ENCODE results near the gene CDH2.

CDH2 gene

GRCh38 chr18:28177828-28178635 is 1.1 kb upstream of the CDH2 start:
- Mint-ChIP-seq H3K27ac (no peak overlapping the region), H3K9me3 (no peaks in the 10 kb centered on the region), H3K27me3 (peaks cover 50% of the 10 kb centered on the region)

DNA sequence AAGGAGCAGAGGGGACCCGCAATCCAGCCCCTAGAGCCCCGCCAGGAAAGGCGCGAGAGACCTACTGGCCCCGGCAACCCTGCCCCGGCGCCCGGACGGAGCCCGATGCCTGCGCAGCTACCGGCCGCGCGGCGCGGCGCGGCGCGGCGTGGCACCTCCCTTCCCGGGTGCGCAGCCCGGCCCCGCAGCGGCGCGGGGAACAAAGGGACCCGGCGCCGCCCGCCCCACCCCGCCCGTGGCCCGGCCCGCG is 307 bp downstream of the CDH2 start:
- DNase-seq (no peak), ATAC-seq (no peak)
- peaks cover 50% of the 10 kb centered on the region for H3K27me3 Mint-ChIP-seq
- H3K9me3 Mint-ChIP-seq, result no peaks in the 10 kb centered on the region
- no peak overlapping the region for H3K27ac Mint-ChIP-seq
- peaks cover 17% of the 10 kb centered on the region for H3K4me1 Mint-ChIP-seq
- peaks cover 3% of the 10 kb centered on the region for H3K36me3 Mint-ChIP-seq (ENCODE audit: low read depth)
- no peak overlapping the region for H3K4me3 Mint-ChIP-seq

More at GRCh38 chr18:28177828-28178635, 1.1 kb upstream of the CDH2 start:
- Mint-ChIP-seq H3K4me3 (peak overlapping the region; percentile 40), H3K4me1 (peaks cover 17% of the 10 kb centered on the region), H3K36me3 (ENCODE audit: low read depth) (peaks cover 3% of the 10 kb centered on the region)
- ATAC-seq, result peak; percentile 22
- DNase-seq, result no peak

DNA sequence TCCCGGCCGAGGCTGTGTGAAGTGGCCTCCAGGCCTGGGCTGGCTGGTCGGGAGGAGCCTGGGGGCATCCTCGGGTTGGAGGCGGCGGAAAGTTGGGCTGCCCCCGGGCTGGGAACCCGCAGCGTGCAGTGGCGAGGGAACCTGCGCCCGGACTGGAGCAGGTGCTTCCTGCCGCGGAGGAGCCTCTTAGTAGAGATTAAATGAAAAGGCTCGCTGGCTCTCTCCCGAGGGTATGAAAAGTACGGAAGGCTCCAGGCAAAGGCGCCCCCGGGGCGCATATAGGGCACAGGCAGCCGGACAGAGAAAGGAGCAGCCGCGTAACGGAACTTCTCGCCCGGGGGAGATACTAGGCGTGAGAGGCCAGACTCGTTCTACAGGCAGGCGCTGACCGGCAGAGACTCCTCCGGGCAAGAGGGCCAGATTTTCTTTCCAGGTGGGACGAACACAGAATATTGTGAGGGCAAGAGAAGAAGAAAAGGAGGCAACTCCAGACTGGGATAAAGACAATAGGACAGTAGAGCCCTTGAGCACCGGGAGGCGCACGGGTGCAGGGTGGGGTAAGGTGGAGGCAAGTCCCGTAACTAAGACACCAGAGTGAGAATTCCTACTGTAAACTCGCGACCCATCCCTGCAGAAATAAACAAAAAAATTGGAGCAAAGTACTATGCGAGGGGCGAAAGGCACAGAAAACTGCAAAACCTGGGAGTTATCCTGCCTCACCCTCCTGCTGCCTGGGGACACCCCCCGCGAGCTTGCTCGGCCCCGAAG is 816 bp downstream of the CDH2 start:
- ATAC-seq, result no peak
- no peak for DNase-seq
- Mint-ChIP-seq H3K27me3 (peaks cover 48% of the 10 kb centered on the region), H3K4me1 (peaks cover 17% of the 10 kb centered on the region), H3K27ac (no peak overlapping the region), H3K9me3 (no peaks in the 10 kb centered on the region), H3K4me3 (peak overlapping the region; percentile 70), H3K36me3 (ENCODE audit: low read depth) (peaks cover 3% of the 10 kb centered on the region)

DNA sequence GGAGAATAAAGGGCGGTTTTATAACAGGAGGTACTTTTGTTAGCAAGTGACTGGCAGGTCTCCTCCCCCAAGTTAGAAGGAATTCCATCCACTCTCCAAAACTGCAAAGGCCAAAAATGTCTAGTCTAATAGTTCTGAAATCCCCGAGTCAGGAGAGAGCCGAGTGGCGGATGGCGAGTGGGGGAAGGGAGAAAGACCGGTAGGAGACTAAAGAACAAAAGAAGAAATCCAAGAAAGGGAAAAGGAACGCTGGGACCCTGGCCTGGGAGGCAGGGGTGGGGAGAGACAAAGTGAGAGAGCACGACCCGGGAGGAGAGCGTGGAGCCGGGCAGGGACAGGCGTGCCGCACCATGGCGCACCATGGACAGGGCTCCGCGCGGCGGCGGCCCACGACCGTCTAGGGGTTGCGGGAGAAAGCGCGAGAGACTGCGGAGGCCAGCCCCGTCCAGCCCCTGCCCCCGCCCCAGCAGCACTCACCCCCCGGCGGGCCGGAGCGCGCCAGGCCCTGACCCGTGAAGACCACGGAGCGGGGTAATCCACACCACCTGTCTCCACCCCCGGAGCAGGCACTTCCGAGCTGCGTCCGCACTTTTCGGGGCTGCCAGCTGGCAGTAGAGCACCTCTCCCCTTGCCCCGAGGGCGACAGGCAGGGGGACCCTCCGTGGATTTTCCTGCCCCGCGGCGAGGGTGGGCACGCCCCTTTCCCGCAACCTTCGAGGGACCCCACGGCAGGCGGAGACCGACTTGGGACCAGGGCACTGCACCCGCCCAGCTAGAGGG is 1.6 kb downstream of the CDH2 start:
- Mint-ChIP-seq H3K27me3 (peaks cover 44% of the 10 kb centered on the region), H3K4me3 (no peak overlapping the region), H3K9me3 (no peaks in the 10 kb centered on the region), H3K36me3 (ENCODE audit: low read depth) (peaks cover 3% of the 10 kb centered on the region), H3K4me1 (peaks cover 17% of the 10 kb centered on the region), H3K27ac (no peak overlapping the region)
- DNase-seq (no peak), ATAC-seq (peak; percentile 9)

- Mint-ChIP-seq H3K9me3 (no peaks in the 10 kb centered on the region), H3K27me3 (peaks cover 38% of the 10 kb centered on the region), H3K4me3 (no peak overlapping the region), H3K27ac (no peak overlapping the region), H3K36me3 (ENCODE audit: low read depth) (peaks cover 3% of the 10 kb centered on the region), H3K4me1 (peaks cover 17% of the 10 kb centered on the region)
- no peak for ATAC-seq
- no peak for DNase-seq
These were observed 2.6 kb downstream of the CDH2 start for GRCh38 chr18:28174181-28174905.

- no peak overlapping the region for H3K4me3 Mint-ChIP-seq
- peaks cover 27% of the 10 kb centered on the region for H3K27me3 Mint-ChIP-seq
- H3K36me3 Mint-ChIP-seq (ENCODE audit: low read depth), result peaks cover 3% of the 10 kb centered on the region
- no peak overlapping the region for H3K27ac Mint-ChIP-seq
- DNase-seq, result no peak
- peaks cover 14% of the 10 kb centered on the region for H3K4me1 Mint-ChIP-seq
- no peak for ATAC-seq
- H3K9me3 Mint-ChIP-seq, result no peaks in the 10 kb centered on the region
These were observed 5.1 kb downstream of the CDH2 start for GRCh38 chr18:28171837-28172236.

- Mint-ChIP-seq H3K4me1 (no peaks in the 10 kb centered on the region), H3K9me3 (no peaks in the 10 kb centered on the region), H3K4me3 (no peak overlapping the region), H3K27ac (no peak overlapping the region), H3K27me3 (peaks cover 4% of the 10 kb centered on the region), H3K36me3 (ENCODE audit: low read depth) (no peaks in the 10 kb centered on the region)
- DNase-seq (no peak), ATAC-seq (no peak)
These were observed 8.2 kb downstream of the CDH2 start for GRCh38 chr18:28168725-28169124.

- Mint-ChIP-seq H3K4me3 (no peak overlapping the region), H3K36me3 (ENCODE audit: low read depth) (no peaks in the 10 kb centered on the region), H3K4me1 (no peaks in the 10 kb centered on the region), H3K27me3 (peaks cover 2% of the 10 kb centered on the region), H3K27ac (no peak overlapping the region), H3K9me3 (no peaks in the 10 kb centered on the region)
- ATAC-seq (no peak), DNase-seq (no peak)
These were observed 9.0 kb downstream of the CDH2 start for GRCh38 chr18:28167835-28168349.

- DNase-seq (no peak), ATAC-seq (no peak)
- Mint-ChIP-seq H3K27me3 (peaks cover 2% of the 10 kb centered on the region), H3K9me3 (no peaks in the 10 kb centered on the region), H3K27ac (no peak overlapping the region), H3K36me3 (ENCODE audit: low read depth) (no peaks in the 10 kb centered on the region), H3K4me3 (no peak overlapping the region), H3K4me1 (no peaks in the 10 kb centered on the region)
These were observed 12.0 kb downstream of the CDH2 start for GRCh38 chr18:28164771-28165483.

DNA sequence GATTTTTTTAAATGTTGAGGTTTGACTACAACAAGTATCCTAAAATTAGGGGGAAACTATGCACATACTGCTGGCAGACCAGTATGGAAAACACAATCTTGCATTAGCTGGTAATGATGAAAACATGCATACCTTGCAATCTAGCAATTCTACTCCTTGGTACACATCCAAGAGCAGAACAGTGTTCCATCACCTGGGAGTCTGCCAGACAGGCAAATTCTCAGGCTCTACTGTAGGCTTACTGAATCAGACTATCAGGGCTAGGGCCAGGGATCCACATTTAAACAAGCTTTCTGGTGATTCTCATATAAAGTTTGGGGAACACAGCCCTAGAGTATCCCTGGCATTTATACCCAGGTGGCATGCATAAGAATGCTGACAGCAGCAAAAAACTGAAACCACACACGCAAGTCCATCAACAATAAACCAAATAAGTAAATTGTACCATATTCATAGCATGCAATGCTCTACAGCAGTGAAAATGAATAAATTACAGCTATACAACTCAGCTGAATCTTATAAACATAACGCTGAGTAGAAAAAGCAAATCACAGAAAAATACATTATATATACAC is 13.6 kb downstream of the CDH2 start:
- DNase-seq (no peak), ATAC-seq (no peak)
- no peak overlapping the region for H3K27ac Mint-ChIP-seq
- no peak overlapping the region for H3K4me3 Mint-ChIP-seq
- H3K9me3 Mint-ChIP-seq, result no peaks in the 10 kb centered on the region
- peaks cover 2% of the 10 kb centered on the region for H3K27me3 Mint-ChIP-seq
- no peaks in the 10 kb centered on the region for H3K4me1 Mint-ChIP-seq
- no peaks in the 10 kb centered on the region for H3K36me3 Mint-ChIP-seq (ENCODE audit: low read depth)

DNA sequence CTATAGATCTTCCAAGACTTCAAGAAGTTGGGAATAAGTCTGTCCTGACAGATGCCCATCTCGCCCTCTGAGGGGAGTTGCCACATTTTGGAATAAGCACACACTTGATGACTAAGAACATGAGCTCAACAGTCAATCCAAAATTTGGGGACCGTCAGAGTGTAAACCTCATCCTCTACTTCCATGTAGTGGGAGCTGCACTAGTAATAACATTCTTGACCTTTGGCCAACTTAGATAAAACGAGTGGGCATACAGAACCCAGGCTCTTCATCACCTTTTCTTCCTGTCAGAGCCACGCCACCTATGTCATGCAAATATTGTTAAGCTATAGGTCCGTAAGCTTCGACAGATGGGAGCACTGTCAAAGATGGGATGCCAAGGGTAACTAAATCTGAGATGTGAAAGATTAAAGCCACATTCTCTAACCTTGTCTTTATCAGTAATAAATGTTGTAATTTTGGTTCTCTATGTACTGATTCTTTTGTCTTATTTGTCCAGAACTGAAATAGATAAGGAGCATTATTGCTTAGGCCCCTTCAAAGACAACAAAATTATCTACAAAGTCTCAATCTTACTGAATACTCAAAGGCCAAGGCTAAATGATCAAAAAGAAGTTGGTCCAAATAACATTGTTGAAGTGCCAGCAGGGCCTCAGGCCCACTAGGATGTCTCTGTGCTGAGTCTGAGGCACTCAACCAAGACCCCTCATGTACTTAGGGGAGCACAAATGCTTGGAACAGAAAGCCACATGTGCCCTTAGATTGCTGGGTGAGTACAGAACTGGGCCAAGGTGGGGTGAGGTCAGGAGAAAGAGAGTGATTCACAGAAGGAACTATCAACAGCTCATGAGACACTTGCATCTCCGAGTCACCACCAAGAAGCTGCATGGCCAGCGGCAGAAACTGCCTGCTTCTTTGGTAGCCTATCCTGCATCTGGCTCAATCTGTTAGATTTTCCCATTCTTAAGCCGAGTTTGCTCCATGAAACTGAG is 15.0 kb downstream of the CDH2 start:
- DNase-seq, result no peak
- Mint-ChIP-seq H3K27ac (no peak overlapping the region), H3K27me3 (peaks cover 2% of the 10 kb centered on the region), H3K36me3 (ENCODE audit: low read depth) (no peaks in the 10 kb centered on the region), H3K4me3 (no peak overlapping the region), H3K4me1 (no peaks in the 10 kb centered on the region), H3K9me3 (no peaks in the 10 kb centered on the region)
- no peak for ATAC-seq

GRCh38 chr18:28159055-28159454 is 17.9 kb downstream of the CDH2 start:
- Mint-ChIP-seq H3K36me3 (ENCODE audit: low read depth) (no peaks in the 10 kb centered on the region), H3K4me3 (no peak overlapping the region), H3K9me3 (peaks cover 6% of the 10 kb centered on the region), H3K4me1 (no peaks in the 10 kb centered on the region), H3K27me3 (no peaks in the 10 kb centered on the region), H3K27ac (no peak overlapping the region)
- DNase-seq, result no peak
- no peak for ATAC-seq

All from activated naive CD8-positive, alpha-beta T cell treated with anti-CD3 and anti-CD28 coated beads, Interleukin-2, amount 50 U/mL, for 24 hours (primary cell).